Panc1 (cell line): Measurements from ENCODE around the gene MAP2K3.
"Not testable (repeated sequence)": the region's sequence is repeated elsewhere in the genome, so short reads cannot be mapped to it uniquely, and the experiment has no call there.

ENCODE experiments used
- CTCF ChIP-seq: fragments of 450-650 bp; IDR thresholded peaks from 2 replicates; pipeline ENCODE4 v1.5.1; 2017; ENCODE audit warnings: mild to moderate bottlenecking
- POLR2AphosphoS5 ChIP-seq: IDR thresholded peaks from 2 replicates; pipeline ENCODE4 v1.6.1; 2012; ENCODE audit warnings: mild to moderate bottlenecking, low read depth, low read length, moderate library complexity
- REST ChIP-seq, 2 experiments: IDR thresholded peaks; 2 replicates each; pipeline ENCODE4 v1.6.1; 2011 to 2012; ENCODE audit warnings: low read depth in 2 of 2, control low read depth in 1 of 2, low read length in 1 of 2, mild to moderate bottlenecking in 1 of 2, moderate library complexity in 1 of 2; ENCODE audit not compliant: insufficient read depth in 1 of 2
- SIN3A ChIP-seq: IDR thresholded peaks from 2 replicates; pipeline ENCODE4 v1.6.1; 2012; ENCODE audit warnings: low read depth, mild to moderate bottlenecking, low read length, moderate library complexity, borderline replicate concordance; ENCODE audit not compliant: insufficient read depth
- TCF7L2 ChIP-seq: IDR thresholded peaks from 2 replicates; pipeline ENCODE4 v1.6.1; 2011; ENCODE audit warnings: mild to moderate bottlenecking, low read depth, low read length, inconsistent platforms

DNA sequence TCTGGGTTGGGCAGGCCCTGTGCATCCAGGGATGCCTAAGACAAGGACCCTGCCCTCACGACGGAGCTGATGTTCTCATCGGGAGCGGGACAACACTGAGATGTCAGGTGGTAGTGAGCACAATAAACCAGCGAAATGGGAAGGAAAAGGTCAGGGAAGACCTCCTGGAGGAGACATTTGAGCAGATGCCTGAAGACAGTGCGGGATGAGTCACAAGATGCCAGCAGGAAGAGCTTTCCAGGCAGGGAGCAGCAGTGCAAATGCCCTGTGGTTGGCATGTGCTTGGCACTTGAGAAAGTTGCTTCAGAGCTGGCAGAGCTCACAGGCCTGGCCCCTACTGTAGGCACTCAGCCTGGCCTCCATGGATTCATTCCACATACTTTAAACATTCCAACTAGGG, 63.1 kb downstream of the MAP2K3 start:
- not testable (repeated sequence) for TF ChIP-seq POLR2AphosphoS5; CTCF; REST (IDR thresholded peaks at IDR 0.05; ENCODE audit: insufficient read depth in 1 of 2, low read depth in 2 of 2, low read length in 1 of 2); TCF7L2; SIN3A
